Colon (tissue), 2 donors: ENCODE measurements around the gene MXD4.
"Not testable (repeated sequence)": the region's sequence is repeated elsewhere in the genome, so short reads cannot be mapped to it uniquely, and the experiment has no call there.

Experiments used
- FAIRE-seq: peaks from 2 replicates; lab custom pipeline; 2012; peaks lifted over from hg19 to GRCh38; lab: Jason Lieb, UNC
- donor health status: control.
- donor health status: control.

MXD4 gene

GRCh38 chr4:2250357-2251072 is 11.4 kb downstream of the MXD4 start:
- no peak for FAIRE-seq

DNA sequence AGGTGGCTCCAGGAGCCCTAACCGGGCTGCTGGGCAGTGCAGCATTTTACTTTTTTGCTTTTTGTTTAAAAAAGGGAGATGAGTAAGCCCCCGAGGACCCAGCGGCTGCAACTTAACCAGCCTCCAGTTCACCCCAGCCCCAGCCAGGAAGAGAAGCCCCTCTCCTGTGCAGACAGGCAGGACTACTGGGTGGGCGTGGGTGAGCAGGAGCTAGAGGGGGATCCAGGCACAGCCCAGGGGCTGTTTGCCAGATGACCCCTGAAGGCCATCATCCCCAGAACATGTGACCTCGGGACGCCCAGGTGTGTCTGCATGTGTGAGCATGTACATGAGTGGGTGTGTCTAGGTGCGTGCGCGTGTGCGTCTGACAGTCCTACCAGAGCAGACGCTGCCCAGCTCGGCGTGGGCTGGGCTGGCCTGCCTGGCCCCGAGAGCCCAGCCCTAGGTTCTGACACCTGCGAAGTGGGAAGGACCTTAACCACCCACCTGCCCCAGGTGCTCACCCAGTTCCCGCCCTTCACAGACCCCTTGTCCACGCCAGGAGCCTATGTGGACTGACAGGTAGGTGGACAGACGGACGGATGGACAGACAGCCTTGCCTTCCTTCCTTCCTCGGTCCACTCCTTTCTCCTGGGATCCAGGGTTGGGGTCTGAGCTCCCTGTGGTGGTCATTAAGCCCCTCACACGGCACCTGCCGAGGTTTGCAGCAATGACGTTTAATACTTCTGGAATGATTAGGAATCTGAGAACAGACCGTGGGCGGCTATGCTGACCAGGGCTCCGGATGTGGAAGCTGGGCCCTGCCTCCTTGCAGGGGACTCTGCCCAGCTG is 12.2 kb downstream of the MXD4 start:
- FAIRE-seq, result no peak

DNA sequence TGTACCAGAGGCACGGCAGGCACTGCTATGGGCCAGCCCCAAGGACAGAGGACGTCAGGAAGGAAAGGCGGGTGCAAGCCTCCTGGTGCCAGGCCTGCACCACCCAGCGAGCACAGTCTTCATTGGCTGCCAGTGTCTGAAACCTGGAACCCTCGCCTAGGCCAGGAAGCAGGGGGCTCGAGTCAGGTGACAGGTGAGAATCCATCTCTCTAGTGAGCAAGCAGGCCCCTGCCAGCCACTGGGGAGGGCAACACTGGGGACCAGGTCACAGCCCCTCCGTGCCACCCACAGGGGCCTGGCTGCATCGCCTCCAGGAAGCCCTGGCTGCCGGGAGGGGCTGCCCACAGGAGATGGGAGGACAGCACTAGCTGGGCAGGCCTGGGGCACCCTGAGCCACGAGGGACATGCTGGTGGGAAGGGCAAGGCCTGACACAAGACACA is 13.1 kb downstream of the MXD4 start:
- FAIRE-seq, result no peak

GRCh38 chr4:2248044-2248780 is 13.7 kb downstream of the MXD4 start:
- FAIRE-seq, result no peak

DNA sequence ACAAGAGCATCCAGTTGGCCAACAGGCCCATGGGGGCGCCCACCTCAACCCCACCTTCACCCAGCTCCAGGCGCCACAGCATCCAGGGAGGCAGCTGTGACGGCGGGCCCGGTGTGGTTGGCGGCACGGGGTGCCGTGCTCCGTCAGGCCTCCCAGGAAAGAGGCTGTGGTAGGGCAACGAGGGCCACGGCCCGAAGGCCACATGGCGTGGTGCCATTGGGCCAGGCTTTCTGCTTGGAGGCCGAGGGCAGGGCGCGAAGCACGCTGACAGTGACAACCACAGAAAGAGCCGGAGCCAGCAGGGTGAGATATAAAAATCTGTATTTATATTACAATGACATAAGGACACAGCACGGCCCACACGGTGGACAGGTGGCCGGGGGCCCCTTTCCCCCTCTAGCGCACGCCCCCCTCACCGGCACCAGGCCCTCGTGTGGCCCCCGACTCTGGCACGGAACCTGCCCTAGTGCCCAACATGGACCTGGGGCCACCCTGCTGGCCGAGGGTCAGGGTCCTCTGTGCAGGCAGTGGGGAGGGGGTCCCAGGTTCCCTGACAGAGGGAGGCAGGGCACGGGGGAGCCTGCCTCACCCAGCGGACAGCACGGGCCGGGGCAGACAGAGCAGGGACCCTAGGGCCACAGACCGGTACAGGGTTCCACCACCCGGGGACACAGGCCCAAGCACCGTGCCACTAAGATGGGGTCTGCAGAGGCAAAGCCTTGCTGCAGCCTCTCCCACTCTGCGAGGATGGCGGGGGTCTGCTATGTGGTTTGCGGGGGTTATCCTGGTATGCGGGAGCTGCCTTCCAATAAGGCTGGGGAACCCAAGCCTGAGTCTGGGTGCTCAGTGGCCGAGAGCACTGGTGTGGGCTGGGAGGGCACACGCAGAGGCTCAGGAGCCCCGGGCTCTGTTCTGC is 14.5 kb downstream of the MXD4 start:
- no peak for FAIRE-seq

- FAIRE-seq, result no peak
Observed at GRCh38 chr4:2246384-2247127, 15.4 kb downstream of the MXD4 start.

GRCh38 chr4:2245787-2246275 is 16.1 kb downstream of the MXD4 start:
- no peak for FAIRE-seq

- FAIRE-seq, result no peak
Observed at GRCh38 chr4:2245057-2245786, 16.7 kb downstream of the MXD4 start.

- no peak for FAIRE-seq
Observed at GRCh38 chr4:2243681-2244380, 18.1 kb downstream of the MXD4 start.

- no peak for FAIRE-seq
Observed at GRCh38 chr4:2241410-2242353, 20.2 kb downstream of the MXD4 start, which contains the start of the genes HAUS3 and POLN. TSS of gene HAUS3 (minus strand) at chr4:2242121. CDS start at chr4:2240946, 1,175 bp downstream. TSS of gene POLN (minus strand) at chr4:2242121. CDS start at chr4:2229231, 12,890 bp downstream.

GRCh38 chr4:2241003-2241402 is 20.9 kb downstream of the MXD4 start:
- FAIRE-seq, result no peak

- FAIRE-seq, result no peak
Observed at GRCh38 chr4:2236944-2237666, 24.8 kb downstream of the MXD4 start.

DNA sequence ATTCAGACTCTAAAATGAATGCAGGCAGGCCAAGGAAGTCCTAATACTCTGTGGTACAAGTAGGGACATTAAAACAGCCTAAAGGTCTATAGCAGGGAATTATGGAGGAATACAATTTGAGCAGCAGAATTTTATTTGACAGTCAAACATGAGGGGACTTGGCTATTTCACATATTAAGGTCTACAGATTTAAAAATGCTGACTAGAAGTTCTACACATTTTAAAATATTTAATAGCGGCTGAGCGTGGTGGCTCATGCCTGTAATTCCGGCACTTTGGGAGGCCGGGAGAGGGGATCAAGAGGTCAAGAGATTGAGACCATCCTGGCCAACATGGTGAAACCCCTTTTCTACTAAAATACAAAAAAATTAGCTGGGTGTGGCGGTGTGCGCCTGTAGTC is 30.8 kb downstream of the MXD4 start:
- no peak for FAIRE-seq

GRCh38 chr4:2226261-2226660 is 35.6 kb downstream of the MXD4 start:
- FAIRE-seq, result no peak

DNA sequence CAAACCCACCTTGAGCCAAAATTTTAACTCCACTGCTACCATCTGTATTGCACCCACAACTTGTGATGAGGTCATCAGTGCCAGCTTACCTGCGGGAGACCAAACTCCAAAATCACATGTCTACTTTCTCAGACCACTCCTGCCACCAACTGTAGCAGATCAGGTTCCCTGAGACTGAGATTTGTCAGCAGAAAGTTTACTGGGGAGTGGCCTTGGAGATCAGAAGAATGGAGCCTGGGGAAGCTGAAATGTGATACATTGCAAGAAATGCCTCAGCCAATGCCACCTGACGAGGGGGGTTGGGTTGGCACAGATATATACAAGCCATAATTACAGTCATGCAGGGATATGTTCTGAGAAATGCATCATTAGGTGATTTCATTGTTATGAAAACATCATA is 39.1 kb downstream of the MXD4 start:
- no peak for FAIRE-seq

DNA sequence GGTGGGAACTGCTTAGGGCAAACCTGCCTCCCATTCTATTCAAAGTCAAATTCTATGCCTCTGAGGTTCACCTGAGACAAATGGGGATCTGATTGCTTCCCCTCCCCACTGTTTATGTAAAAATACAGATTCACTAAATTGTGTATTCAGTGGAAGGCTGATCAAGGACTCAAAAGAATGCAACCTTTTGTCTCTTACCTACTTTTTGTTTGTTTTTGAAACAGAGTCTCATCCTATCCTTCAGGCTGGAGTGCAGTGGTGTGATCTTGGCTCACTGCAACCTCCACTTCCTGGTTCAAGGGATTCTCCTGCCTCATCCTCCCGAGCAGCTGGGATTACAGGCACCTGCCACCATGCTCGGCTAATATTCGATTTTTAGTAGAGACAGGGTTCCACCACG is 40.5 kb downstream of the MXD4 start:
- FAIRE-seq, result not testable (repeated sequence)

DNA sequence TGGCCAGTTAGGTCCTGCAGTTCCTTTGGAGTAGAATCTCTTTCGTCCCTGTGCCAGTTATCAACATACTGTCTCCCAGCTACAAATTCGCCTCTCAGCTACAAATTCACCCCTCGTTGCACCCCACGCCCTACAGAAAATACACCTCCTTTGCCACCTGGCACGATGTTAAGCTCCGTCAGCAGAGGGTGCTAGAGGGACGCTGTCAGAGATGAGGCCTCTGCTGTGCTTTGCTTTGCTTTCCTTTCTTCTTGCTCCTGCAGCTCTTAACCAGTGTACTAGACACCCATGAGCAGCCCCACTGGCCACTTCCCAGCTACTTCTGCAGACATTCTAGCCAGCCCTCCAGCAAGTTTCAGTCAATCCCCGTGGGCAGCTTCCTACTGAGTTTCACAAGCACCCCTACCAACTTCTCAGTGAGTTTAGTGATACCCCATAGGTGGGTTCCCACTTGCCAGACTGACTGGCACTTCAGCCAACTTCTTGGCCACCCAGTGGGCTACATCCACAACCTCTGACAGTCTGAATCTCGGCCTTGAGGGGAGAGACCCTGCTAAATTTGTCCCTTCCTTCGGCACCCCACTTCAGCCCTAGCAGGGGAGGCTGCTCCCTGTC is 41.8 kb downstream of the MXD4 start:
- FAIRE-seq, result no peak
